Measurements from ENCODE around the gene ZNF678.

- TF ChIP-seq GATA2 (IDR thresholded peaks at IDR 0.05; ENCODE audit: low read depth, low read length): no peak
- no peak for TF ChIP-seq GATA3 (IDR thresholded peaks at IDR 0.05; ENCODE audit: low read depth, low read length)
Observed at GRCh38 chr1:227561241-227561907, 2.0 kb upstream of the ZNF678 start.

Data from SH-SY5Y (cell line).